Trophoblast cell (in vitro differentiated cells and primary cell): ENCODE results near the gene TMEM107.

ENCODE experiments used
- DNase-seq, 2 donors: peaks; one replicate each; pipeline ENCODE4 v3.0.0-alpha.2; 2016
- H2AFZ ChIP-seq: 2 replicates; pipeline ENCODE4 v1.6.1; 2013; ENCODE audit warnings: low read length, moderate library complexity, mild to moderate bottlenecking; ENCODE audit not compliant: insufficient read depth, poor library complexity
- H2AK5ac ChIP-seq: 2 replicates; pipeline ENCODE4 v1.6.1; 2013; ENCODE audit warnings: mild to moderate bottlenecking, low read length
- H2BK120ac ChIP-seq: 2 replicates; pipeline ENCODE4 v1.6.1; 2013; ENCODE audit warnings: low read length, mild to moderate bottlenecking, moderate library complexity; ENCODE audit not compliant: insufficient read depth, poor library complexity
- H2BK12ac ChIP-seq: 2 replicates; pipeline ENCODE4 v1.6.1; 2013; ENCODE audit warnings: mild to moderate bottlenecking, low read length, moderate library complexity
- H2BK5ac ChIP-seq: 2 replicates; pipeline ENCODE4 v1.6.1; 2013; ENCODE audit warnings: low read length, low read depth, moderate library complexity, mild to moderate bottlenecking; ENCODE audit not compliant: poor library complexity
- H3K14ac ChIP-seq: 2 replicates; pipeline ENCODE4 v1.6.1; 2013; ENCODE audit warnings: mild to moderate bottlenecking, low read length
- H3K18ac ChIP-seq: 2 replicates; pipeline ENCODE4 v1.6.1; 2013; ENCODE audit warnings: mild to moderate bottlenecking, low read length
- H3K23ac ChIP-seq: 2 replicates; pipeline ENCODE4 v1.6.1; 2013; ENCODE audit warnings: low read length
- H3K27ac ChIP-seq: 2 replicates; pipeline ENCODE4 v1.5.1; 2013; ENCODE audit warnings: low read depth, mild to moderate bottlenecking, inconsistent platforms, low read length, moderate library complexity
- H3K27me3 ChIP-seq: 2 replicates; pipeline ENCODE4 v1.6.1; 2013; ENCODE audit warnings: inconsistent platforms, mild to moderate bottlenecking, low read length, moderate library complexity; ENCODE audit not compliant: insufficient read depth
- H3K36me3 ChIP-seq, 2 experiments: 1 replicate in 1 of 2; 2 replicates in 1 of 2; pipeline ENCODE4 v1.6.1; 2013; ENCODE audit warnings: low read length in 2 of 2, mild to moderate bottlenecking in 2 of 2, moderate library complexity in 1 of 2; ENCODE audit not compliant: insufficient read depth in 2 of 2, control insufficient read depth in 1 of 2
- H3K4ac ChIP-seq: 2 replicates; pipeline ENCODE4 v1.6.1; 2013; ENCODE audit warnings: low read depth, mild to moderate bottlenecking, low read length, moderate library complexity
- H3K4me1 ChIP-seq, 2 experiments: 1 replicate in 1 of 2; 2 replicates in 1 of 2; pipeline ENCODE4 v1.6.1; 2013; ENCODE audit warnings: low read length in 2 of 2, mild to moderate bottlenecking in 2 of 2, moderate library complexity in 1 of 2; ENCODE audit not compliant: insufficient read depth in 2 of 2, control insufficient read depth in 1 of 2
- H3K4me2 ChIP-seq: 2 replicates; pipeline ENCODE4 v1.6.1; 2013; ENCODE audit warnings: inconsistent platforms, mild to moderate bottlenecking, low read length, moderate library complexity
- H3K4me3 ChIP-seq: 2 replicates; pipeline ENCODE4 v1.5.1; 2013; ENCODE audit warnings: mild to moderate bottlenecking, low read depth, low read length, inconsistent platforms
- H3K79me1 ChIP-seq: one replicate; pipeline ENCODE4 v1.6.1; 2013; ENCODE audit warnings: low read length
- H3K79me2 ChIP-seq: 2 replicates; pipeline ENCODE4 v1.6.1; 2013; ENCODE audit warnings: low read length, mild to moderate bottlenecking; ENCODE audit not compliant: control insufficient read depth, insufficient read depth, poor library complexity
- H3K9ac ChIP-seq: 2 replicates; pipeline ENCODE4 v1.6.1; 2013; ENCODE audit warnings: mild to moderate bottlenecking, low read length
- H3K9me3 ChIP-seq: 2 replicates; pipeline ENCODE4 v1.6.1; 2013; ENCODE audit warnings: low read depth, mild to moderate bottlenecking, control low read depth, inconsistent platforms, low read length; ENCODE audit not compliant: insufficient read depth
- H4K12ac ChIP-seq: 2 replicates; pipeline ENCODE4 v1.6.1; 2013; ENCODE audit warnings: low read depth, mild to moderate bottlenecking, low read length, moderate library complexity
- H4K8ac ChIP-seq: 2 replicates; pipeline ENCODE4 v1.6.1; 2013; ENCODE audit warnings: low read depth, mild to moderate bottlenecking, low read length, moderate library complexity
- H4K91ac ChIP-seq: one replicate; pipeline ENCODE4 v1.6.1; 2013; ENCODE audit warnings: low read depth, mild to moderate bottlenecking, low read length, moderate library complexity
- WGBS: extraction: QIAGEN DNeasy Blood & Tissue Kit; methylation state at CpG from one replicate; pipeline ENCODE4 v1.1.7; 2013; ENCODE audit warnings: missing lambda C conversion rate; ENCODE audit not compliant: insufficient read length, insufficient coverage; ENCODE audit errors: extremely low coverage; 5-methylcytosine and 5-hydroxymethylcytosine counted together

Gene TMEM107

DNA sequence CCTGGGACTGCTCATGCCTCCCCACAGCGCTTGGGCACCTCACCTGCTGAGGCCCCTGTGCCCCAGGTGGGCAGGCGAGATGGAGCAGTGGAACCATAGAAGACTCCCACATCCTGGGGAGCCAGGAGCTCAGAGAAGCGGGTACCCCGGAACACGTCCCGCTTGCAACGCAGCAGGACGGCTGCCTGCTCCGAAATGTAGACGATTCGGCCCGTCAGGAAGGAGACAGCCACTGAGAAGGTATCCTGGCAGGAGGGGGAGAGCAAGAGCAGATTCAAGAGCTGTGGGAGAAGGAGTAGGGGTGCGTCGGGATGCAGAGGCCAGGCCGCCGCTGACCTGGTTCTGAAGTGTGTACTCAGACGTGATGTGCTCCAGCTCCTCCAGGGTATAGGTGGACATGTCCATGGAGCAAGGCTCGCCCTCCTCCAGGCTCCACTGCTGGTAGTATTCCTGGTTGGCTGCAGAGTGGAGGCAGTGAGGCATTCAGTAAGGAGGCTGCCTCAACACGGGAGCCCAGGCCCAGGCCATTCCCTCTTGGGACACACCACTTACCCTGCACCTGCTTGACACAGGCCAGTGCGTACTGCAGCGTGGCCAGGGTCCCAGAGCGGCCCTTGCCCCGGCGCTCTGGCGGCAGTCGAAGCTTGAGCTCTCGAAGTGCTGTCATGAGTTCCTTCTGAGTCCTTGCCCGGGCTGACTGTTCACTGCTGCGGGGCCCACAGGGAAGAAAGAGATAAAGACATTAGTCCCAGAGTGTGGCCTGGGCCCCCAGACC is 26.6 kb downstream of the TMEM107 start:
- Histone ChIP-seq H4K8ac (no peak overlapping the region), H3K9ac (no peak overlapping the region), H3K27me3 (no peaks in the 10 kb centered on the region), H3K9me3 (no peaks in the 10 kb centered on the region), H3K79me1 (peaks cover 9% of the 10 kb centered on the region), H3K4ac (no peak overlapping the region), H3K4me2 (no peak overlapping the region), H2AFZ (no peak overlapping the region), H4K12ac (no peak overlapping the region), H3K27ac (no peak overlapping the region), H3K36me3 (peaks cover 42 to 49% of the 10 kb centered on the region in 2 experiments), H2AK5ac (no peak overlapping the region), H2BK120ac (no peak overlapping the region), H3K18ac (no peak overlapping the region), H3K23ac (no peak overlapping the region), H3K4me1 (peaks cover 14 to 23% of the 10 kb centered on the region in 2 experiments), H3K4me3 (no peak overlapping the region), H3K79me2 (peaks cover 2% of the 10 kb centered on the region), H4K91ac (no peak overlapping the region), H2BK5ac (no peak overlapping the region), H2BK12ac (no peak overlapping the region), H3K14ac (no peak overlapping the region)
- WGBS, result no CpG with 5 or more reads among the region's 29 CpGs
- DNase-seq, result no peak

GRCh38 chr17:8148560-8148959 is 27.6 kb downstream of the TMEM107 start:
- H2BK5ac ChIP-seq, result no peak overlapping the region
- no peaks in the 10 kb centered on the region for H3K9me3 ChIP-seq
- H3K27ac ChIP-seq, result no peak overlapping the region
- H4K8ac ChIP-seq, result no peak overlapping the region
- peaks cover 5% of the 10 kb centered on the region for H3K79me1 ChIP-seq
- no peak overlapping the region for H4K12ac ChIP-seq
- H3K18ac ChIP-seq, result no peak overlapping the region
- DNase-seq, result no peak
- no peak overlapping the region for H2BK12ac ChIP-seq
- H3K4me1 ChIP-seq, result peaks cover 8 to 16% of the 10 kb centered on the region in 2 experiments
- no peak overlapping the region for H2AFZ ChIP-seq
- H3K27me3 ChIP-seq, result no peaks in the 10 kb centered on the region
- H4K91ac ChIP-seq, result no peak overlapping the region
- no peak overlapping the region for H3K4ac ChIP-seq
- no peak overlapping the region for H3K23ac ChIP-seq
- H3K4me2 ChIP-seq, result no peak overlapping the region
- H2AK5ac ChIP-seq, result no peak overlapping the region
- WGBS, result no CpG with 5 or more reads among the region's 13 CpGs
- H3K14ac ChIP-seq, result no peak overlapping the region
- H3K4me3 ChIP-seq, result no peak overlapping the region
- peaks cover 2% of the 10 kb centered on the region for H3K79me2 ChIP-seq
- H3K9ac ChIP-seq, result no peak overlapping the region
- H3K36me3 ChIP-seq, result peaks cover 52 to 60% of the 10 kb centered on the region in 2 experiments
- H2BK120ac ChIP-seq, result no peak overlapping the region

GRCh38 chr17:8147805-8148404 is 28.3 kb downstream of the TMEM107 start:
- H2AK5ac ChIP-seq, result no peak overlapping the region
- H2BK12ac ChIP-seq, result no peak overlapping the region
- H3K9me3 ChIP-seq, result no peaks in the 10 kb centered on the region
- DNase-seq, result no peak
- H4K91ac ChIP-seq, result no peak overlapping the region
- peaks cover 8 to 16% of the 10 kb centered on the region in 2 experiments for H3K4me1 ChIP-seq
- H3K4me2 ChIP-seq, result no peak overlapping the region
- no peak overlapping the region for H3K27ac ChIP-seq
- H3K4ac ChIP-seq, result no peak overlapping the region
- no peak overlapping the region for H4K8ac ChIP-seq
- no peaks in the 10 kb centered on the region for H3K27me3 ChIP-seq
- H2BK120ac ChIP-seq, result no peak overlapping the region
- H2AFZ ChIP-seq, result no peak overlapping the region
- H3K18ac ChIP-seq, result no peak overlapping the region
- H3K9ac ChIP-seq, result no peak overlapping the region
- no peak overlapping the region for H2BK5ac ChIP-seq
- H3K79me1 ChIP-seq, result peaks cover 5% of the 10 kb centered on the region
- H4K12ac ChIP-seq, result no peak overlapping the region
- no peak overlapping the region for H3K23ac ChIP-seq
- no peak overlapping the region for H3K4me3 ChIP-seq
- no peak overlapping the region for H3K14ac ChIP-seq
- peaks cover 2% of the 10 kb centered on the region for H3K79me2 ChIP-seq
- H3K36me3 ChIP-seq, result peaks cover 52 to 60% of the 10 kb centered on the region in 2 experiments
- WGBS, result no CpG with 5 or more reads among the region's 13 CpGs

DNA sequence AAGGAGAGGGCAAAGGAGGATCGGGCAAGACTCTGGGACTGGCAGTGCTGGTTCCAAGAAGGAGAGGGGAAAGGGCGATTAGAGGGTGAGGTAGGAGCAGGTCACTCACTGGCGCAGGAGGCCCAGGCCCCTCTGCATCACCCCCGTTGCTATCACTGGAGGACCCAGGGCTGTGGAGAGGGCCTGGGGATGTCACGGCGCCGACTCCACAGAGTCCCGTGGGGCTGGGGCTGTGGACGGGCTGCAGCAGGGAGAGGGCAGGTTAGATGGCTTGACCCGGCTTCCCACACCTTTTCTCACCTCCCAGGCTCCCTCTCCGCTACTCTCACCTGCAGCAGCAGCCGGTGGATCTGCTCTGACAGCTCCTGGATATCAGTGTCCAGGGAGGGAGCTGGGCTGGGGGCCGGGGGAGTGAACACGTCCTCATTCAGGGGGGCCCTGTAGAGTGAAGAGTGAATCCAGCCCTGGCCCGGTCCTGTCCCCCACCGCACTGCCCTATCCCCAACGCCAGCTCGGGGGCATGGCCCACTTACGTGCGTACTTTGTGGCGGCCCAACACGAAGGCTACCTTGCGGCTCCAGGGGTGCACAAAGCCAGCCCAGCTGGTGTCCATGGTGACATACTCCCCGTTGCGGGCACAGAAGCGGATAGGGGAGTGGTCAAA is 28.9 kb downstream of the TMEM107 start:
- H3K27ac ChIP-seq, result no peak overlapping the region
- H3K4ac ChIP-seq, result no peak overlapping the region
- WGBS, result no CpG with 5 or more reads among the region's 26 CpGs
- no peak overlapping the region for H3K18ac ChIP-seq
- H3K4me3 ChIP-seq, result no peak overlapping the region
- no peak overlapping the region for H2BK5ac ChIP-seq
- H2BK120ac ChIP-seq, result no peak overlapping the region
- H4K12ac ChIP-seq, result no peak overlapping the region
- no peaks in the 10 kb centered on the region for H3K9me3 ChIP-seq
- H3K36me3 ChIP-seq, result peaks cover 58 to 66% of the 10 kb centered on the region in 2 experiments
- H3K14ac ChIP-seq, result no peak overlapping the region
- H4K8ac ChIP-seq, result no peak overlapping the region
- DNase-seq, result no peak
- no peak overlapping the region for H3K4me2 ChIP-seq
- H2BK12ac ChIP-seq, result no peak overlapping the region
- no peak overlapping the region for H3K23ac ChIP-seq
- H3K4me1 ChIP-seq, result peaks cover 5 to 13% of the 10 kb centered on the region in 2 experiments
- no peak overlapping the region for H2AFZ ChIP-seq
- H3K79me1 ChIP-seq, result peaks cover 5% of the 10 kb centered on the region
- H2AK5ac ChIP-seq, result no peak overlapping the region
- no peak overlapping the region for H4K91ac ChIP-seq
- peaks cover 2% of the 10 kb centered on the region for H3K79me2 ChIP-seq
- H3K9ac ChIP-seq, result no peak overlapping the region
- H3K27me3 ChIP-seq, result no peaks in the 10 kb centered on the region
